ENCODE results near the gene BRME1. TPM values are rescaled to one million over a fixed set of nuclear protein-coding genes. Genes with fewer than 3 reads are reported as not detected.

BRME1 gene
- total RNA-seq, 6 experiments from 2014 or later: 0.34 to 3.7 (median 1.2) TPM

GRCh38 chr19:13876834-13877233 lies 29.1 kb downstream of the BRME1 start, which contains the start of gene NANOS3:
NANOS3 (plus strand) TSS chr19:13877134; CDS start chr19:13877249, 115 bp downstream.
- 28% methylated on average over 4 of the region's 5 CpGs for WGBS (ENCODE audit: insufficient coverage, low coverage, low lambda C conversion rate, missing lambda C conversion rate)
- Histone ChIP-seq H3K9me3 (no peaks in the 10 kb centered on the region), H3K4me3 (no peak within 1 kb of the TSS), H3K27ac (no peak within 1 kb of the TSS), H3K36me3 (no peaks in the 10 kb centered on the region), H3K27me3 (peaks cover 0 to 7% of the 10 kb centered on the region in 2 donors), H3K4me1 (peaks cover 0 to 10% (median 3%) of the 10 kb centered on the region in 4 donors)
- DNase-seq (no peak), ATAC-seq (no peak)
- intact Hi-C loops (cut with DNase I): no loop called here
- TF ChIP-seq POLR2A (IDR thresholded peaks at IDR 0.05) (no peak), CTCF (IDR thresholded peaks at IDR 0.05) (no peak)

GRCh38 chr19:13875824-13876223 lies 30.1 kb downstream of the BRME1 start:
- Histone ChIP-seq H3K4me3 (no peak overlapping the region), H3K36me3 (no peaks in the 10 kb centered on the region), H3K4me1 (peaks cover 0 to 10% (median 3%) of the 10 kb centered on the region in 4 donors), H3K27me3 (peaks cover 0 to 7% of the 10 kb centered on the region in 2 donors), H3K9me3 (no peaks in the 10 kb centered on the region), H3K27ac (no peak overlapping the region)
- ATAC-seq (no peak), DNase-seq (no peak)
- intact Hi-C loops (cut with DNase I): no loop called here
- TF ChIP-seq POLR2A (IDR thresholded peaks at IDR 0.05) (no peak), CTCF (IDR thresholded peaks at IDR 0.05) (no peak)
- WGBS (ENCODE audit: insufficient coverage, low coverage, low lambda C conversion rate, missing lambda C conversion rate): no CpG with 5 or more reads among the region's 5 CpGs

GRCh38 chr19:13873834-13874515 lies 31.9 kb downstream of the BRME1 start:
- no peaks in the 10 kb centered on the region for H3K4me1 ChIP-seq
- intact Hi-C loops (cut with DNase I): no loop called here
- H3K36me3 ChIP-seq: no peaks in the 10 kb centered on the region
- H3K27ac ChIP-seq: no peak overlapping the region
- no peak overlapping the region for H3K4me3 ChIP-seq
- no peak for TF ChIP-seq POLR2A (IDR thresholded peaks at IDR 0.05)
- no peak for TF ChIP-seq CTCF (IDR thresholded peaks at IDR 0.05)
- ATAC-seq: no peak
- peaks cover 0 to 7% of the 10 kb centered on the region in 2 donors for H3K27me3 ChIP-seq
- H3K9me3 ChIP-seq: no peaks in the 10 kb centered on the region
- DNase-seq: no peak
- 39% methylated on average over 2 of the region's 35 CpGs for WGBS (ENCODE audit: insufficient coverage, low coverage, low lambda C conversion rate, missing lambda C conversion rate)

DNA sequence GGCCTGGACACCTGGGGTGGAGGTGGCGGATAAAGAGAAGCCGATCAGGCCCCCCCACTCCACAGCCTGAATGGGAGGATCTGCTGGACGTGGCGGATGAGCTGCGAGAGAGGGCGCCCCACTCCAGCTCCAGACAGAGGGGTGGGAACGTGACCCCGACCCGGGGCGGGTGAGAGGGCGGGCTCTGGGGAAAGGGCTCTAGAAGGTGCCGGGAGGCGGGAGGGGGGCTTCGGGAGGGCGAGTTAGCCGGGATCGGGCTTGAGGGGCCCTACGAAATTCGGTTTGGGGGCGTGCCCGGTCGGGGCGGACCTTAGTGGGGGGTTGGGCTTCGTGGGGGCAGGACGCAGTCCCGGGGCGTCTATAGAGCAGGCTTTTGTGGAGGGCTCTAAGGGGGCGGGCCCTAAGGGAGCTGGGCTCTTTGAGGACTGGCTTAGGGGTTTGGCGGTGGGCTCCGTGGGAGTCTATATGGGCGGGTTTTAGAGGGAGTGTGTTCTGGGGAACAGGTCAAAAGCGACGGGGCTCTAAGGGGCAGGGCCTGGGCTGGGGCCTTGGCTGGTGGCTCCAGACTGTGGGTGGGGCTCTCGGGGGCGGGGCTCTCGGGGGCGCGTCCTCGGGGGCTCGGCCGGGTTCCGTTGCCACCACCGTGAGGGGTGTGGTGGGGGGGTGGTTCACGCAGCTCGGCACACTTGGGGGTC lies 33.1 kb downstream of the BRME1 start:
- Histone ChIP-seq H3K4me1 (no peaks in the 10 kb centered on the region), H3K36me3 (no peaks in the 10 kb centered on the region), H3K27me3 (peaks cover 0 to 7% of the 10 kb centered on the region in 2 donors), H3K9me3 (no peaks in the 10 kb centered on the region), H3K4me3 (peak overlapping the region in 2 of 3 donors; percentile 9 to 13), H3K27ac (no peak overlapping the region)
- DNase-seq: peak in 1 of 3 donors; percentile 52
- intact Hi-C loops (cut with DNase I): no loop called here
- ATAC-seq: peak; percentile 25 to 52 (median 47)
- TF ChIP-seq POLR2A (IDR thresholded peaks at IDR 0.05) (no peak), CTCF (IDR thresholded peaks at IDR 0.05) (no peak)
- WGBS (ENCODE audit: insufficient coverage, low coverage, low lambda C conversion rate, missing lambda C conversion rate): 5% methylated on average over 20 of the region's 45 CpGs
